HCT116 (cell line): ENCODE data around the gene TASL. TPM values are rescaled to one million over a fixed set of nuclear protein-coding genes. Genes with fewer than 3 reads are reported as not detected.

ENCODE experiments used
- ATAC-seq: fragments of 200-7000 bp; cut with Tn5 transposase; 2 replicates; pipeline ENCODE4 v1.9.1; 2020; ENCODE audit warnings: mild to moderate bottlenecking, moderate library complexity
- BruUV-seq: library from RNA; stranded (reverse); fragments of 400-500 nt; replicated peaks from 2 replicates; lab custom pipeline; 2021; lab: Mats Ljungman, UMichigan
- CTCF ChIA-PET: fragments of 300-600 bp; sonication (Branson Sonifier 250); formaldehyde crosslinking; loops from one replicate; lab custom pipeline; 2021; ENCODE audit warnings: antibody characterized with exemption; lab: Charles Lee
- POLR2A ChIA-PET: fragments of 300-600, 350-600 bp; sonication (Branson Sonifier 250); formaldehyde crosslinking; loops from one replicate; lab custom pipeline; 2021; ENCODE audit warnings: antibody characterized with exemption; lab: Charles Lee
- RAD21 ChIA-PET, 2 experiments: fragments of 300-600 bp; sonication (Branson Sonifier 250); formaldehyde crosslinking; loops; one replicate each; lab custom pipeline; 2023; ENCODE audit warnings: low total read pairs in 2 of 2; ENCODE audit not compliant: uncharacterized antibody in 2 of 2, unreplicated experiment in 2 of 2, low non-redundant PET in 1 of 2; lab: Charles Lee
- DNase-seq: peaks from one replicate; pipeline ENCODE4 v3.0.0-alpha.2; 2010; ENCODE audit warnings: low read depth, low spot score
- H2AFZ ChIP-seq: fragments of 200-600 bp; shearing (Covaris generic), sonication (generic); 2 replicates; pipeline ENCODE4 v1.6.1; 2017; ENCODE audit warnings: low read depth, mixed run types, mixed read lengths, antibody characterized with exemption, low read length; ENCODE audit not compliant: poor library complexity, severe bottlenecking
- H3K27ac ChIP-seq: 2 replicates; pipeline ENCODE4 v1.5.1; 2012; ENCODE audit warnings: low read depth, low read length
- H3K27me3 ChIP-seq: fragments of 200-600 bp; sonication (generic); 2 replicates; pipeline ENCODE4 v1.6.1; 2016; ENCODE audit warnings: mixed run types, low read length, mixed read lengths; ENCODE audit not compliant: insufficient read depth
- H3K36me3 ChIP-seq, 2 experiments: fragments of 200-500 bp in 1 of 2; fragments of 200-600 bp in 1 of 2; sonication (Bioruptor generic) in 1 of 2; sonication (generic) in 1 of 2; 2 replicates each; pipeline versions ENCODE4 v1.5.1 to v1.6.1; 2014 to 2016; ENCODE audit warnings: low read length in 2 of 2, inconsistent platforms in 1 of 2, mixed read lengths in 1 of 2, mixed run types in 1 of 2; ENCODE audit not compliant: insufficient read depth in 2 of 2, control insufficient read depth in 1 of 2
- H3K4me1 ChIP-seq, 2 experiments: fragments of 200-600 bp in 1 of 2; sonication (generic) in 1 of 2; 2 replicates each; pipeline versions ENCODE4 v1.5.1 to v1.6.1; 2012 to 2017; ENCODE audit warnings: low read length in 2 of 2, inconsistent platforms in 1 of 2, mild to moderate bottlenecking in 1 of 2, mixed read lengths in 1 of 2, mixed run types in 1 of 2, moderate library complexity in 1 of 2; ENCODE audit not compliant: insufficient read depth in 2 of 2, control insufficient read depth in 1 of 2
- H3K4me2 ChIP-seq: fragments of 200-600 bp; sonication (generic); 2 replicates; pipeline ENCODE4 v1.6.1; 2017; ENCODE audit warnings: mixed run types, low read length, mixed read lengths
- H3K4me3 ChIP-seq, 2 experiments: fragments of 200-600 bp in 1 of 2; sonication (generic) in 1 of 2; replicated peaks in 1 of 2; 2 replicates each; pipeline ENCODE4 v1.5.1; 2011 to 2016; ENCODE audit warnings: low read length in 2 of 2, control low read depth in 1 of 2, low read depth in 1 of 2, mild to moderate bottlenecking in 1 of 2, mixed read lengths in 1 of 2, mixed run types in 1 of 2
- H3K79me2 ChIP-seq: fragments of 200-600 bp; sonication (generic); 2 replicates; pipeline ENCODE4 v1.6.1; 2017; ENCODE audit warnings: mild to moderate bottlenecking, mixed run types, low read length, moderate library complexity, mixed read lengths; ENCODE audit not compliant: insufficient read depth
- H3K9ac ChIP-seq: fragments of 200-600 bp; sonication (generic); 2 replicates; pipeline ENCODE4 v1.6.1; 2016; ENCODE audit warnings: low read length, mixed read lengths
- H3K9me2 ChIP-seq: fragments of 200-600 bp; sonication (generic), shearing (Covaris generic); 2 replicates; pipeline ENCODE4 v1.6.1; 2017; ENCODE audit warnings: mixed run types, mild to moderate bottlenecking, moderate library complexity; ENCODE audit not compliant: insufficient read depth
- H3K9me3 ChIP-seq, 2 experiments: fragments of 200-500 bp in 1 of 2; fragments of 200-600 bp in 1 of 2; sonication (Bioruptor generic) in 1 of 2; sonication (generic) in 1 of 2; 2 replicates each; pipeline ENCODE4 v1.6.1; 2014 to 2017; ENCODE audit warnings: low read length in 2 of 2, mixed read lengths in 2 of 2, inconsistent platforms in 1 of 2, low read depth in 1 of 2, mild to moderate bottlenecking in 1 of 2, mixed run types in 1 of 2, moderate library complexity in 1 of 2; ENCODE audit not compliant: control insufficient read depth in 1 of 2, insufficient read depth in 1 of 2
- H4K20me1 ChIP-seq: fragments of 200-600 bp; sonication (generic), shearing (Covaris generic); 2 replicates; pipeline ENCODE4 v1.6.1; 2017; ENCODE audit warnings: mixed run types, mild to moderate bottlenecking, moderate library complexity; ENCODE audit not compliant: insufficient read depth
- ATF3 ChIP-seq: IDR thresholded peaks from 2 replicates; pipeline ENCODE4 v1.6.1; 2012
- CBX3 ChIP-seq: IDR thresholded peaks from 2 replicates; pipeline ENCODE4 v1.6.1; 2012; ENCODE audit warnings: low read depth
- CEBPB ChIP-seq: IDR thresholded peaks from 2 replicates; pipeline ENCODE4 v1.6.1; 2012; ENCODE audit warnings: low read depth
- CTCF ChIP-seq, 3 experiments: fragments of 200-600 bp in 1 of 3; sonication (generic) in 1 of 3; IDR thresholded peaks in 2 of 3; conservative IDR thresholded peaks in 1 of 3; 2 replicates each; pipeline ENCODE4 v1.5.1; 2012 to 2017; ENCODE audit warnings: low read depth in 2 of 3, low read length in 2 of 3, antibody characterized with exemption in 1 of 3, borderline replicate concordance in 1 of 3, control low read depth in 1 of 3, mild to moderate bottlenecking in 1 of 3, mixed read lengths in 1 of 3, mixed run types in 1 of 3, moderate library complexity in 1 of 3; ENCODE audit not compliant: insufficient read depth in 1 of 3
- EGR1 ChIP-seq: IDR thresholded peaks from 2 replicates; pipeline ENCODE4 v1.6.1; 2012; ENCODE audit warnings: low read depth
- ELF1 ChIP-seq: IDR thresholded peaks from 2 replicates; pipeline ENCODE4 v1.6.1; 2012; ENCODE audit warnings: low read depth, borderline replicate concordance
- EZH2 ChIP-seq: fragments of 200-600 bp; sonication (generic); IDR thresholded peaks from 2 replicates; pipeline ENCODE4 v1.6.1; 2017; ENCODE audit warnings: antibody characterized with exemption, mixed run types
- EZH2phosphoT487 ChIP-seq: fragments of 200-600 bp; IDR thresholded peaks from 2 replicates; pipeline ENCODE4 v1.6.1; 2018; ENCODE audit warnings: antibody characterized with exemption, borderline replicate concordance
- FOSL1 ChIP-seq: IDR thresholded peaks from 2 replicates; pipeline ENCODE4 v1.6.1; 2012; ENCODE audit warnings: low read depth
- JUND ChIP-seq: IDR thresholded peaks from 2 replicates; pipeline ENCODE4 v1.6.1; 2012
- MAX ChIP-seq: IDR thresholded peaks from 2 replicates; pipeline ENCODE4 v1.6.1; 2012
- POLR2A ChIP-seq: IDR thresholded peaks from 2 replicates; pipeline ENCODE4 v1.7.0; 2011; ENCODE audit warnings: borderline replicate concordance; ENCODE audit not compliant: insufficient read depth, insufficient read length; ENCODE audit errors: extremely low read depth
- RAD21 ChIP-seq: IDR thresholded peaks from 2 replicates; pipeline ENCODE4 v1.6.1; 2012; ENCODE audit warnings: low read depth, mild to moderate bottlenecking
- REST ChIP-seq: IDR thresholded peaks from 2 replicates; pipeline ENCODE4 v1.6.1; 2012; ENCODE audit warnings: low read depth
- SIN3A ChIP-seq: IDR thresholded peaks from 2 replicates; pipeline ENCODE4 v1.6.1; 2012; ENCODE audit warnings: low read depth
- YY1 ChIP-seq: IDR thresholded peaks from 2 replicates; pipeline ENCODE4 v1.6.1; 2011; ENCODE audit warnings: low read length, low read depth, moderate library complexity, mild to moderate bottlenecking; ENCODE audit not compliant: insufficient replicate concordance; ENCODE audit errors: extremely low read depth
- ZBTB33 ChIP-seq: IDR thresholded peaks from 2 replicates; pipeline ENCODE4 v1.6.1; 2011; ENCODE audit warnings: mild to moderate bottlenecking, low read length, moderate library complexity; ENCODE audit not compliant: insufficient replicate concordance; ENCODE audit errors: extremely low read depth
- ZFX ChIP-seq: fragments of 450-650 bp; IDR thresholded peaks from 2 replicates; pipeline ENCODE4 v1.6.1; 2017
- ZNF274 ChIP-seq: fragments of 200-500 bp; sonication (Bioruptor generic); IDR thresholded peaks from 2 replicates; pipeline ENCODE4 v1.6.1; 2014; ENCODE audit warnings: mild to moderate bottlenecking, low read depth, low read length, inconsistent platforms
- intact Hi-C: fragments of 100-400 bp; cut with micrococcal nuclease; formaldehyde crosslinking; loops from 2 replicates; pipeline ENCODE4 v1.10.0; 2022
- total RNA-seq: library from RNA; stranded (reverse); gene quantifications from one replicate; pipeline ENCODE4 v1.2.1, GENCODE V29; 2021; ENCODE audit not compliant: unreplicated experiment

Gene TASL
- total RNA-seq, 1 experiment from 2014 or later = not detected

GRCh38 chrX:30580641-30581040 is 3.1 kb upstream of the TASL start:
- Histone ChIP-seq H3K9me3 (no peaks in the 10 kb centered on the region), H3K27me3 (no peaks in the 10 kb centered on the region), H3K9ac (no peak overlapping the region), H3K27ac (no peak overlapping the region), H3K9me2 (no peaks in the 10 kb centered on the region), H4K20me1 (no peaks in the 10 kb centered on the region), H3K4me2 (no peak overlapping the region), H3K36me3 (no peaks in the 10 kb centered on the region), H2AFZ (no peak overlapping the region), H3K4me1 (no peaks in the 10 kb centered on the region)
- DNase-seq (no peak), ATAC-seq (no peak)
- POLR2A ChIA-PET = no interaction called here
- CTCF ChIA-PET = no interaction called here
- no TSS peak for BruUV-seq
- intact Hi-C loops = no loop called here
- TF ChIP-seq MAX (no peak), EZH2 (no peak), FOSL1 (no peak), ZBTB33 (no peak), ATF3 (no peak), SIN3A (no peak), YY1 (no peak), CTCF (IDR thresholded peaks at IDR 0.05 in 2 of 3, conservative IDR thresholded peaks at IDR 0.05 in 1 of 3; ENCODE audit: borderline replicate concordance in 1 of 3, insufficient read depth in 1 of 3, low read depth in 2 of 3, low read length in 2 of 3) (no peak), REST (no peak), EZH2phosphoT487 (no peak), EGR1 (no peak), CEBPB (no peak), JUND (no peak), POLR2A (no peak), ZNF274 (no peak), ZFX (no peak), RAD21 (no peak), ELF1 (no peak), CBX3 (no peak)
- TF ChIP-seq, all 23 proteins: peak for 0
- no peaks in the 10 kb centered on the region for H3K79me2 ChIP-seq
- RAD21 ChIA-PET = no interaction called here
- H3K4me3 ChIP-seq = no peak overlapping the region
